ENCODE measurements around the gene DNAH14. TPM values are rescaled to one million over a fixed set of nuclear protein-coding genes. Genes with fewer than 3 reads are reported as not detected.
"Not testable (repeated sequence)": the region's sequence is repeated elsewhere in the genome, so short reads cannot be mapped to it uniquely, and the experiment has no call there.

The DNAH14 gene
- total RNA-seq, 1 experiment from 2014 or later = 57.3 TPM

GRCh38 chr1:224933584-224933983 lies 4.1 kb downstream of the DNAH14 start:
- Mint-ChIP-seq H3K27ac (ENCODE audit: unreplicated experiment) (no peak overlapping the region), H3K36me3 (ENCODE audit: insufficient read depth, unreplicated experiment) (peaks cover 32% of the 10 kb centered on the region), H3K9me3 (ENCODE audit: unreplicated experiment) (peaks cover 59% of the 10 kb centered on the region), H3K4me3 (ENCODE audit: unreplicated experiment) (no peak overlapping the region), H3K4me1 (ENCODE audit: low read depth, unreplicated experiment) (no peaks in the 10 kb centered on the region), H3K27me3 (ENCODE audit: insufficient read depth, unreplicated experiment) (no peaks in the 10 kb centered on the region)
- BruUV-seq (replicated peaks) = no TSS peak
- Histone ChIP-seq H3K4me1 (no peaks in the 10 kb centered on the region; the same call in 1 of the 2 replicates), H3K27me3 (replicated peaks; ENCODE audit: control insufficient read depth, insufficient read depth, low read length) (no peaks in the 10 kb centered on the region), H3K4me3 (ENCODE audit: low read depth, low read length) (no peak overlapping the region), H3K36me3 (ENCODE audit: control insufficient read depth, insufficient read depth, low read length) (no peaks in the 10 kb centered on the region), H3K9me3 (peaks cover 33% of the 10 kb centered on the region)
- ChIA-PET CTCF (no interaction called here), POLR2A (no interaction called here)
- intact Hi-C loops (cut with micrococcal nuclease; ENCODE audit: unreplicated experiment) = no loop called here
- TF ChIP-seq CTCF (IDR thresholded peaks at IDR 0.05; ENCODE audit: insufficient read depth in 1 of 2, low read depth in 1 of 2, low read length in 1 of 2, severe bottlenecking in 1 of 2, unreplicated experiment in 1 of 2) = no peak
- DNase-seq = no peak

GRCh38 chr1:224938652-224939051 lies 9.2 kb downstream of the DNAH14 start:
- no peak overlapping the region for H3K4me3 Mint-ChIP-seq (ENCODE audit: unreplicated experiment)
- no peak for TF ChIP-seq CTCF (IDR thresholded peaks at IDR 0.05; ENCODE audit: insufficient read depth in 1 of 2, low read depth in 1 of 2, low read length in 1 of 2, severe bottlenecking in 1 of 2, unreplicated experiment in 1 of 2)
- H3K4me1 Mint-ChIP-seq (ENCODE audit: low read depth, unreplicated experiment) = no peaks in the 10 kb centered on the region
- Histone ChIP-seq H3K9me3 (peaks cover 17% of the 10 kb centered on the region), H3K36me3 (ENCODE audit: control insufficient read depth, insufficient read depth, low read length) (no peaks in the 10 kb centered on the region), H3K4me3 (ENCODE audit: low read depth, low read length) (no peak overlapping the region), H3K27me3 (replicated peaks; ENCODE audit: control insufficient read depth, insufficient read depth, low read length) (no peaks in the 10 kb centered on the region), H3K4me1 (no peaks in the 10 kb centered on the region)
- POLR2A ChIA-PET = no interaction called here
- intact Hi-C loops (cut with micrococcal nuclease; ENCODE audit: unreplicated experiment) = no loop called here
- BruUV-seq (replicated peaks) = no TSS peak
- no peak overlapping the region for H3K27ac Mint-ChIP-seq (ENCODE audit: unreplicated experiment)
- no peaks in the 10 kb centered on the region for H3K27me3 Mint-ChIP-seq (ENCODE audit: insufficient read depth, unreplicated experiment)
- DNase-seq = no peak
- H3K36me3 Mint-ChIP-seq (ENCODE audit: insufficient read depth, unreplicated experiment) = peaks cover 19% of the 10 kb centered on the region
- CTCF ChIA-PET = no interaction called here
- peaks cover 49% of the 10 kb centered on the region for H3K9me3 Mint-ChIP-seq (ENCODE audit: unreplicated experiment)

DNA sequence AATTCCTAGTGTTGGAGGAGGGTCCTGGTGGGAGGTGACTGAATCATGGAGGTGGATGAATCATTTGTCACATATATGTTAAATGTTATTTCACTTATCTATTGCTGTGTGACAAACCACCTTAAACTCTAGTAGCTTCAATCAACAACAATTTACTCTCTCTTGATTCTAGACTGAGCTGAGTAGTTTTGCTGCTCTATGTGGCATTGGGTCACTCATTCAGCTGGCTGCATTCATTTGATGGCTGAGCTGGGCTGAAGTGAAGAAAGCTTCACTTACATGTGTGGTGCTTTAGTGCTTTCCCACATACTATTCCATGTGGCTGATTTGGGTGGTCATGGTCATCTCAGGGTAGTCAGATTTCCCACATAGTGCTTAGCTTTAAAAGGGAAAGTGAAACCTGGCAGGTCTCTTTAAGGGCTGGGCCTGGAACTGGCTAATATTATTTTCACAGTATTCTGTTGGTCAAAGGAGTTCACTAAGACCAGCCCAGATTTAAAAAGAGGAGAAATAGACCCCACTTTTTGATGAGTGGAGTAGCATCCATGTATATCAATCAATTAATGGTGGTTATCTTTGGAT lies 10.5 kb downstream of the DNAH14 start:
- BruUV-seq (replicated peaks) = no TSS peak
- Mint-ChIP-seq H3K9me3 (ENCODE audit: unreplicated experiment) (peaks cover 43% of the 10 kb centered on the region), H3K27me3 (ENCODE audit: insufficient read depth, unreplicated experiment) (no peaks in the 10 kb centered on the region), H3K4me1 (ENCODE audit: low read depth, unreplicated experiment) (no peaks in the 10 kb centered on the region), H3K27ac (ENCODE audit: unreplicated experiment) (no peak overlapping the region), H3K4me3 (ENCODE audit: unreplicated experiment) (no peak overlapping the region), H3K36me3 (ENCODE audit: insufficient read depth, unreplicated experiment) (peaks cover 6% of the 10 kb centered on the region)
- Histone ChIP-seq H3K9me3 (peaks cover 14% of the 10 kb centered on the region; the same call in 1 of the 2 replicates), H3K4me1 (no peaks in the 10 kb centered on the region), H3K4me3 (ENCODE audit: low read depth, low read length) (no peak overlapping the region), H3K27me3 (replicated peaks; ENCODE audit: control insufficient read depth, insufficient read depth, low read length) (no peaks in the 10 kb centered on the region), H3K36me3 (ENCODE audit: control insufficient read depth, insufficient read depth, low read length) (no peaks in the 10 kb centered on the region)
- CTCF ChIA-PET = interaction anchor here (1.1 kb wide), 1 partner anchor 17 kb away, joined by 5 read pairs; no protein-coding TSS in a partner anchor
- no peak for DNase-seq
- POLR2A ChIA-PET = no interaction called here
- intact Hi-C loops (cut with micrococcal nuclease; ENCODE audit: unreplicated experiment) = no loop called here
- TF ChIP-seq CTCF (IDR thresholded peaks at IDR 0.05; ENCODE audit: insufficient read depth in 1 of 2, low read depth in 1 of 2, low read length in 1 of 2, severe bottlenecking in 1 of 2, unreplicated experiment in 1 of 2) = no peak

DNA sequence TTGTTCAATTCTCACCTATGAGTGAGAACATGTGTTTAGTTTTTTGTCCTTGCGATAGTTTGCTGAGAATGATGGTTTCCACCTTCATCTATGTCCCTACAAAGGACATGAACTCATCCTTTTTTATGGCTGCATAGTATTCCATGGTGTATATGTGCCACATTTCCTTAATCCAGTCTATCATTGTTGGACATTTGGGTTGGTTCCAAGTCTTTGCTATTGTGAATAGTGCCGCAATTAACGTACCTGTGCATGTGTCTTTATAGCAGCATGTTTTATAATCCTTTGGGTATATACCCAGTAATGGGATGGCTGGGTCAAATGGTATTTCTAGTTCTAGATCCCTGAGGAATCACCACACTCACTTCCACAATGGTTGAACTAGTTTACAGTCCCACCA lies 11.3 kb downstream of the DNAH14 start:
- intact Hi-C loops (cut with micrococcal nuclease; ENCODE audit: unreplicated experiment); H3K4me3 Mint-ChIP-seq (ENCODE audit: unreplicated experiment); H3K27ac Mint-ChIP-seq (ENCODE audit: unreplicated experiment); H3K4me3 ChIP-seq (ENCODE audit: low read depth, low read length); H3K36me3 Mint-ChIP-seq (ENCODE audit: insufficient read depth, unreplicated experiment); H3K9me3 ChIP-seq; BruUV-seq (replicated peaks); H3K4me1 ChIP-seq; CTCF ChIA-PET; H3K27me3 ChIP-seq (replicated peaks; ENCODE audit: control insufficient read depth, insufficient read depth, low read length); DNase-seq; POLR2A ChIA-PET; H3K36me3 ChIP-seq (ENCODE audit: control insufficient read depth, insufficient read depth, low read length); H3K4me1 Mint-ChIP-seq (ENCODE audit: low read depth, unreplicated experiment); H3K27me3 Mint-ChIP-seq (ENCODE audit: insufficient read depth, unreplicated experiment): not testable (repeated sequence)
- H3K9me3 Mint-ChIP-seq (ENCODE audit: unreplicated experiment) = peaks cover 41% of the 10 kb centered on the region

DNA sequence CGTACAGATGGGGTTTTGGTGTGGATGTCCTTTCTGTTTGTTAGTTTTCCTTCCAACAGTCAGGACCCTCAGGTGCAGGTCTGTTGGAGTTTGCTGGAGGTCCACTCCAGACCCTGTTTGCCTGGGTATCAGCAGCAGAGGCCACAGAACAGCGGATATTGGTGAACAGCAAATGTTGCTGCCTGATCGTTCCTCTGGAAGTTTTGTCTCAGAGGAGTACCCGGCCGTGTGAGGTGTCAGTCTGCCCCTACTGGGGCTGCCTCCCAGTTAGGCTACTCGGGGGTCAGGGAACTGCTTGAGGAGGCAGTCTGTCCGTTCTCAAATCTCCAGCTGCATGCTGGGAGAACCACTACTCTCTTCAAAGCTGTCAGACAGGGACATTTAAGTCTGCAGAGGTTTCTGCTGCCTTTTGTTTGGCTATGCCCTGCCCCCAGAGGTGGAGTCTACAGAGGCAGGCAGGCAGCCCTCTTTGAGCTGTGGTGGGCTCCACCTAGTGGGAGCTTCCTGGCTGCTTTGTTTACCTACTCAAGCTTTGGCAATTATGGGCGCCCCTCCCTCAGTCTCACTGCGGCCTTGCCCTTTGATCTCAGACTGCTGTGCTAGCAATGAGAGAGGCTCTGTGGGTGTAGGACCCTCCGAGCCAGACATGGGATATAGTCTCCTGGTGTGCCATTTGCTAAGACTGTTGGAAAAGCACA lies 16.3 kb downstream of the DNAH14 start:
- intact Hi-C loops (cut with micrococcal nuclease; ENCODE audit: unreplicated experiment) = loop anchor here (5.0 kb wide), 1 partner anchor 117 kb away; no protein-coding TSS in a partner anchor
- DNase-seq = peak in 1 of 2 experiments; percentile 5

More for the DNA sequence above, 16.3 kb downstream of the DNAH14 start:
- H3K27ac Mint-ChIP-seq (ENCODE audit: unreplicated experiment); H3K27me3 ChIP-seq (replicated peaks; ENCODE audit: control insufficient read depth, insufficient read depth, low read length); H3K36me3 Mint-ChIP-seq (ENCODE audit: insufficient read depth, unreplicated experiment); H3K27me3 Mint-ChIP-seq (ENCODE audit: insufficient read depth, unreplicated experiment); CTCF ChIA-PET; H3K9me3 ChIP-seq; POLR2A ChIA-PET; H3K4me3 Mint-ChIP-seq (ENCODE audit: unreplicated experiment); H3K4me1 Mint-ChIP-seq (ENCODE audit: low read depth, unreplicated experiment); H3K4me1 ChIP-seq; H3K36me3 ChIP-seq (ENCODE audit: control insufficient read depth, insufficient read depth, low read length); H3K4me3 ChIP-seq (ENCODE audit: low read depth, low read length); BruUV-seq (replicated peaks): not testable (repeated sequence)
- peaks cover 21% of the 10 kb centered on the region for H3K9me3 Mint-ChIP-seq (ENCODE audit: unreplicated experiment)

Measured in Caco-2 (cell line).